ENCODE data around the gene FAM241B. TPM values are rescaled to one million over a fixed set of nuclear protein-coding genes. Genes with fewer than 3 reads are reported as not detected.

Gene FAM241B
- total RNA-seq, 1 experiment from 2014 or later: 13.7 TPM

- no peaks in the 10 kb centered on the region for H3K27me3 ChIP-seq (ENCODE audit: insufficient read depth, low read length)
- no peak overlapping the region for H2AK5ac ChIP-seq (ENCODE audit: insufficient read length, low read length)
- H4K5ac ChIP-seq (ENCODE audit: insufficient read length, low read depth, low read length): no peak overlapping the region
- no peak overlapping the region for H4K8ac ChIP-seq (replicated peaks; ENCODE audit: insufficient read length, low read depth, low read length)
- no peaks in the 10 kb centered on the region for H3K79me2 ChIP-seq (ENCODE audit: insufficient read depth, low read length)
- H4K91ac ChIP-seq (ENCODE audit: insufficient read length, low read depth, low read length): no peak overlapping the region
- H3K36me3 Mint-ChIP-seq (ENCODE audit: insufficient read depth in 1 of 3, low read depth in 3 of 3): no peaks in the 10 kb centered on the region; a peak in 1 of 7 replicates
- no peak overlapping the region for H3K27ac ChIP-seq (ENCODE audit: insufficient read length, low read depth, low read length)
- no CpG with 5 or more reads among the region's 5 CpGs for WGBS (ENCODE audit: extremely low coverage, insufficient read length, low lambda C conversion rate)
- H3K9me3 ChIP-seq (ENCODE audit: control insufficient read depth, low read depth, low read length): no peaks in the 10 kb centered on the region
- no peak overlapping the region for H3K14ac ChIP-seq (ENCODE audit: insufficient read depth, low read length)
- no peak overlapping the region for H2BK20ac ChIP-seq (ENCODE audit: low read depth, low read length, poor library complexity, severe bottlenecking)
- H2BK120ac ChIP-seq (ENCODE audit: low read depth, low read length, poor library complexity, severe bottlenecking): no peak overlapping the region
- H2AFZ ChIP-seq (ENCODE audit: low read length): no peak overlapping the region
- H3K4me1 Mint-ChIP-seq: peaks cover 5 to 9% of the 10 kb centered on the region in 2 experiments
- no peak overlapping the region for H3K56ac ChIP-seq (ENCODE audit: insufficient read length, low read depth, low read length)
- no peak overlapping the region for H3K27ac Mint-ChIP-seq
- no peak overlapping the region for H3K4me2 ChIP-seq (ENCODE audit: insufficient read depth, insufficient read length, low read length)
- H3K9ac ChIP-seq (ENCODE audit: extremely low read depth, insufficient read length, low read length): no peak overlapping the region
- no peak overlapping the region for H3T11ph ChIP-seq (ENCODE audit: low read length)
- H3K9me3 Mint-ChIP-seq: peaks cover 0 to 10% of the 10 kb centered on the region in 2 experiments; a peak in 2 of 5 replicates
- no peaks in the 10 kb centered on the region for H4K20me1 ChIP-seq (ENCODE audit: control insufficient read depth, insufficient read depth, insufficient read length)
- H2BK12ac ChIP-seq (ENCODE audit: insufficient read length, low read depth, low read length): no peak overlapping the region
- H3K27me3 Mint-ChIP-seq (ENCODE audit: low read depth): peaks cover 39% of the 10 kb centered on the region
- no peaks in the 10 kb centered on the region for H3K23me2 ChIP-seq (ENCODE audit: insufficient read length, low read depth, low read length, poor library complexity, severe bottlenecking)
- TF ChIP-seq CTCF (conservative IDR thresholded peaks at IDR 0.05): no peak
- H3K4me1 ChIP-seq (ENCODE audit: insufficient read depth, low read length): no peaks in the 10 kb centered on the region
- H2BK15ac ChIP-seq (ENCODE audit: low read depth, low read length): no peak overlapping the region
- no peak overlapping the region for H2BK5ac ChIP-seq (ENCODE audit: insufficient read length, low read length)
- no peak overlapping the region for H3K18ac ChIP-seq (ENCODE audit: insufficient read length, low read depth, low read length)
- H3K4ac ChIP-seq (ENCODE audit: low read depth, low read length): no peak overlapping the region
- no peak overlapping the region for H3K4me3 Mint-ChIP-seq
- H3K23ac ChIP-seq (ENCODE audit: insufficient read length, low read depth, low read length): no peak overlapping the region
- no peak for DNase-seq
- H3K79me1 ChIP-seq (ENCODE audit: insufficient read depth, low read depth, low read length, poor library complexity, severe bottlenecking): no peaks in the 10 kb centered on the region
These were observed 29.2 kb upstream of the FAM241B start for GRCh38 chr10:69600761-69601330.

Measured in H9 (cell line).